ENCODE measurements around the gene RAPGEFL1. TPM values are rescaled to one million over a fixed set of nuclear protein-coding genes. Genes with fewer than 3 reads are reported as not detected.

Gene RAPGEFL1
- total and polyA plus RNA-seq, 4 donors = 4.6 to 9.4 (median 8.8) TPM

Small RNA genes lying within 50 kb of the gene (small RNA-seq; reads per million reads assigned to genes)
- gene MIR6867 (ENCODE audit: low replicate concordance) = not detected

Other genes starting within 250 kb of the RAPGEFL1 start
- gene ORMDL3, start 249.9 kb upstream of the RAPGEFL1 start, total RNA-seq = 10 to 100 TPM; 60.7 to 76.7 TPM
- gene ORMDL3, start 249.9 kb upstream of the RAPGEFL1 start, polyA plus RNA-seq = 10 to 100 TPM; 38.6 to 67.1 TPM
- not detected for gene LRRC3C, start 249.7 kb upstream of the RAPGEFL1 start, total RNA-seq
- gene LRRC3C, start 249.7 kb upstream of the RAPGEFL1 start, polyA plus RNA-seq = not detected
- under 1 TPM in 1 of 2 donors, not detected in 1; 0.91 TPM for gene GSDMA, start 214.5 kb upstream of the RAPGEFL1 start, total RNA-seq
- gene GSDMA, start 214.5 kb upstream of the RAPGEFL1 start, polyA plus RNA-seq = under 1 TPM; 0.26 to 0.33 TPM
- gene PSMD3, start 196.7 kb upstream of the RAPGEFL1 start, total RNA-seq = 10 to 100 TPM; 56.2 to 99.2 TPM
- gene PSMD3, start 196.7 kb upstream of the RAPGEFL1 start, polyA plus RNA-seq = 100 to 1,000 TPM in 1 of 2 donors, 10 to 100 TPM in 1; 70.4 to 105 TPM
- 1 to 10 TPM; 1.7 to 2.9 TPM for gene CSF3, start 162.0 kb upstream of the RAPGEFL1 start, total RNA-seq
- 100 to 1,000 TPM in 1 of 2 donors, 1 to 10 TPM in 1; 7.8 to 317 TPM for gene CSF3, start 162.0 kb upstream of the RAPGEFL1 start, polyA plus RNA-seq
- 10 to 100 TPM; 69.9 to 82.3 TPM for gene MED24, start 123.1 kb upstream of the RAPGEFL1 start, total RNA-seq
- gene MED24, start 123.1 kb upstream of the RAPGEFL1 start, polyA plus RNA-seq = 100 to 1,000 TPM in 1 of 2 donors, 10 to 100 TPM in 1; 48.2 to 149 TPM
- gene THRA, start 114.5 kb upstream of the RAPGEFL1 start, total RNA-seq = 10 to 100 TPM; 41.3 to 55.9 TPM
- 10 to 100 TPM; 28.5 to 33.6 TPM for gene THRA, start 114.5 kb upstream of the RAPGEFL1 start, polyA plus RNA-seq
- gene NR1D1, start 76.9 kb upstream of the RAPGEFL1 start, total RNA-seq = 10 to 100 TPM in 1 of 2 donors, 1 to 10 TPM in 1; 3.2 to 19.4 TPM
- gene NR1D1, start 76.9 kb upstream of the RAPGEFL1 start, polyA plus RNA-seq = 10 to 100 TPM in 1 of 2 donors, 1 to 10 TPM in 1; 8.7 to 19.6 TPM
- 100 to 1,000 TPM in 1 of 2 donors, 10 to 100 TPM in 1; 84.8 to 111 TPM for gene MSL1, start 55.5 kb upstream of the RAPGEFL1 start, total RNA-seq
- 10 to 100 TPM; 73.2 to 84.6 TPM for gene MSL1, start 55.5 kb upstream of the RAPGEFL1 start, polyA plus RNA-seq
- 10 to 100 TPM; 74.8 to 85.5 TPM for gene CASC3, start 36.9 kb upstream of the RAPGEFL1 start, total RNA-seq
- 10 to 100 TPM; 37.2 to 47.8 TPM for gene CASC3, start 36.9 kb upstream of the RAPGEFL1 start, polyA plus RNA-seq
- gene WIPF2, start 41.8 kb downstream of the RAPGEFL1 start, total RNA-seq = 10 to 100 TPM; 15.7 to 34.5 TPM
- gene WIPF2, start 41.8 kb downstream of the RAPGEFL1 start, polyA plus RNA-seq = 10 to 100 TPM; 10.6 to 14.2 TPM
- 1 to 10 TPM; 5.5 to 5.7 TPM for gene CDC6, start 110.4 kb downstream of the RAPGEFL1 start, total RNA-seq
- 1 to 10 TPM; 3.3 to 6.0 TPM for gene CDC6, start 110.4 kb downstream of the RAPGEFL1 start, polyA plus RNA-seq
- gene RARA, start 131.7 kb downstream of the RAPGEFL1 start, total RNA-seq = 10 to 100 TPM; 36.4 to 75.3 TPM
- gene RARA, start 131.7 kb downstream of the RAPGEFL1 start, polyA plus RNA-seq = 10 to 100 TPM; 49.8 to 51.7 TPM
- gene GJD3, start 187.3 kb downstream of the RAPGEFL1 start, total RNA-seq = 1 to 10 TPM in 1 of 2 donors, not detected in 1; 3.6 TPM
- gene GJD3, start 187.3 kb downstream of the RAPGEFL1 start, polyA plus RNA-seq = 1 to 10 TPM in 1 of 2 donors, under 1 TPM in 1; 0.53 to 1.4 TPM
- gene TOP2A, start 240.4 kb downstream of the RAPGEFL1 start, total RNA-seq = 10 to 100 TPM in 1 of 2 donors, 1 to 10 TPM in 1; 5.9 to 21.6 TPM
- 10 to 100 TPM in 1 of 2 donors, 1 to 10 TPM in 1; 2.6 to 13.4 TPM for gene TOP2A, start 240.4 kb downstream of the RAPGEFL1 start, polyA plus RNA-seq

All from lung (tissue), 5 donors.